Stimulated activated CD8-positive, alpha-beta memory T cell treated with anti-CD3 and anti-CD28 coated beads, Interleukin-15, amount 100 ng/mL, for 4 hours (primary cell): ENCODE data around the gene CRYZL1.

ENCODE experiments used
- DNase-seq, 2 donors: peaks; one replicate each; pipeline ENCODE4 v3.0.0-alpha.2; 2020; ENCODE audit warnings: low read depth in 2 of 2

The CRYZL1 gene

GRCh38 chr21:33661146-33661545 lies 19.6 kb upstream of the CRYZL1 start:
- no peak for DNase-seq

- DNase-seq = no peak
Observed at GRCh38 chr21:33660406-33660805, 18.9 kb upstream of the CRYZL1 start.

GRCh38 chr21:33659568-33659949 lies 18.0 kb upstream of the CRYZL1 start:
- no peak for DNase-seq

- no peak for DNase-seq
Observed at GRCh38 chr21:33658919-33659567, 17.5 kb upstream of the CRYZL1 start.

- no peak for DNase-seq
Observed at GRCh38 chr21:33657124-33657820, 15.7 kb upstream of the CRYZL1 start.

GRCh38 chr21:33655588-33656221 lies 14.2 kb upstream of the CRYZL1 start:
- DNase-seq = no peak

GRCh38 chr21:33654412-33654811 lies 12.9 kb upstream of the CRYZL1 start:
- DNase-seq = no peak

GRCh38 chr21:33651965-33652680 lies 10.6 kb upstream of the CRYZL1 start:
- DNase-seq = no peak

- DNase-seq = no peak
Observed at GRCh38 chr21:33650929-33651509, 9.5 kb upstream of the CRYZL1 start.

GRCh38 chr21:33650230-33650629 lies 8.7 kb upstream of the CRYZL1 start:
- no peak for DNase-seq

- DNase-seq = no peak
Observed at GRCh38 chr21:33648555-33648954, 7.0 kb upstream of the CRYZL1 start.

GRCh38 chr21:33647587-33647986 lies 6.0 kb upstream of the CRYZL1 start:
- DNase-seq = no peak

GRCh38 chr21:33645730-33646129 lies 4.2 kb upstream of the CRYZL1 start:
- no peak for DNase-seq

GRCh38 chr21:33644383-33645074 lies 3.0 kb upstream of the CRYZL1 start:
- no peak for DNase-seq

GRCh38 chr21:33643658-33644311 lies 2.2 kb upstream of the CRYZL1 start:
- no peak for DNase-seq

GRCh38 chr21:33642896-33643657 lies 1.5 kb upstream of the CRYZL1 start:
- DNase-seq = no peak

GRCh38 chr21:33642027-33642895 lies 720 bp upstream of the CRYZL1 start, which contains the start of gene ITSN1:
TSS of gene ITSN1 (plus strand) at chr21:33642501. CDS start at chr21:33718829, 76,328 bp downstream.
- DNase-seq = peak; percentile 99 to 100

GRCh38 chr21:33640697-33641351 lies 717 bp downstream of the CRYZL1 start:
- DNase-seq = no peak

- no peak for DNase-seq
Observed at GRCh38 chr21:33634254-33634653, 7.3 kb downstream of the CRYZL1 start.
